Epithelial cell of esophagus (primary cell): Measurements from ENCODE around the gene TLR4.
A peak's percentile ranks its signal among the peaks of the same experiment; 100 is the strongest.

Source experiments
- DNase-seq: peaks from one replicate; pipeline ENCODE4 v3.0.0; 2010; ENCODE audit warnings: low read depth
- H3K4me3 ChIP-seq: 2 replicates; pipeline ENCODE4 v1.5.1; 2011; ENCODE audit warnings: mild to moderate bottlenecking, low read length, control low read depth
- CTCF ChIP-seq: IDR thresholded peaks from 2 replicates; pipeline ENCODE4 v1.5.1; 2011; ENCODE audit warnings: low read depth, mild to moderate bottlenecking, low read length, control low read depth, inconsistent platforms; ENCODE audit not compliant: insufficient read depth; ENCODE audit errors: missing control alignments

Gene TLR4

DNA sequence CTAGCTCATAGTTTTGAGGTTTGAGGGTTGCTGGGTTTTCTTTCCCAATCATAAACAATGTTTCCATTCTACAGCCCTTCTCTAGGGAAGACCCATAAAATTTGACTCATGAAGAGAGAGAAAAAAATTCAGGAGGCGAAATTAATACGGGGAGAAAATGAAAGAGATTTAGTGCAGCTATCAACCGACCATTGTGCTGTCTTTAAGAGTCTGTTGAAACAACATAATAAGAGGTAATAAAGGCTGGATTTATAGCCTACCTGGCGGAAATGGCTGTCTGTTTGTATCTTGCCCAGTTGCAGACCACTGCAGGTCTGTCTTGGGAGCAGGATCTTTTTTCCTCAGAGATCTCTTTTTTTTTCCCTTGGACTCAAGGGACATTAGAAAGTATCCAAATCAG lies 66.9 kb downstream of the TLR4 start:
- no peak overlapping the region for H3K4me3 ChIP-seq
- no peak for DNase-seq
- TF ChIP-seq CTCF, result no peak

DNA sequence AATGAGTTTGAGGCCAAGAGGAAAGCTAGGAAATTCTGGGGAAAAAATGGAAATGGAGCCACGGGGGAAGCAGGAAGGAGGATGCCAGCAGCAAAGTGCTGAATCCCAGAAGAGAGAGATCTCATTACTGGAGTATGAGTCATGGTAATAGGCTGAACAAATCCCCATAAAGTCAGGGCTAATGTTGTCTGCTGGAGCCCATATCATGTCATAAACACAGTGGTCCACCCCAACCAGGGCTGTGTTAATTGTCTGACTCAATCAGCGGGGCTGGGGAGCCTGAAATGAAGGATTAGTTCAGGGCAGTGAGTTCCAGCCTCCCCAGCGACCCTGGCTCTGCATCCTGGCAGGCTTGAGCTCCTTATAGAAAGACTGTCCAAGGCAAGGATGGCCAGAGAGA lies 68.8 kb downstream of the TLR4 start:
- H3K4me3 ChIP-seq, result no peak overlapping the region
- TF ChIP-seq CTCF, result no peak
- peak; percentile 3 for DNase-seq
